SK-N-SH (cell line): ENCODE data around the gene ADGRG3. TPM values are rescaled to one million over a fixed set of nuclear protein-coding genes. Genes with fewer than 3 reads are reported as not detected.

Source experiments
- CTCF ChIA-PET: fragments of 300-600, 350-600 bp; formaldehyde crosslinking; extraction: SDS; loops from one replicate; lab custom pipeline; 2021; lab: Yijun Ruan, JAX
- POLR2A ChIA-PET: fragments of 350-600 bp; sonication (Branson Sonifier 250); formaldehyde crosslinking; extraction: SDS; loops from one replicate; lab custom pipeline; 2020; ENCODE audit warnings: antibody characterized with exemption, inconsistent platforms; lab: Yijun Ruan, JAX
- DNase-seq: peaks from one replicate; pipeline ENCODE4 v3.0.0; 2012
- H2AFZ ChIP-seq: fragments of 200-600 bp; sonication (generic); 2 replicates; pipeline ENCODE4 v1.8.1; 2016; ENCODE audit warnings: antibody characterized with exemption, mild to moderate bottlenecking, low read depth
- H3F3A ChIP-seq: fragments of 200-600 bp; sonication (generic); replicated peaks from 2 replicates; pipeline ENCODE3; 2016; ENCODE audit warnings: antibody characterized with exemption, mild to moderate bottlenecking; ENCODE audit not compliant: insufficient read depth
- H3K27ac ChIP-seq, 2 experiments: fragments of 200-500 bp in 1 of 2; fragments of 200-600 bp in 1 of 2; sonication (Bioruptor generic) in 1 of 2; sonication (generic), shearing (Covaris generic) in 1 of 2; 2 replicates each; pipeline versions ENCODE4 v1.5.1 to v1.6.1; 2014 to 2016; ENCODE audit warnings: low read depth in 2 of 2, inconsistent platforms in 1 of 2, low read length in 1 of 2, mild to moderate bottlenecking in 1 of 2, mixed read lengths in 1 of 2
- H3K27me3 ChIP-seq: fragments of 200-600 bp; sonication (generic), shearing (Covaris generic); 2 replicates; pipeline ENCODE4 v1.6.1; 2016; ENCODE audit warnings: mixed run types; ENCODE audit not compliant: insufficient read depth
- H3K36me3 ChIP-seq, 2 experiments: fragments of 200-500 bp in 1 of 2; fragments of 200-600 bp in 1 of 2; sonication (Bioruptor generic) in 1 of 2; sonication (generic) in 1 of 2; replicated peaks in 1 of 2; 2 replicates each; pipeline versions ENCODE3 to v1.5.1; 2014 to 2016; ENCODE audit warnings: low read length in 1 of 2, mild to moderate bottlenecking in 1 of 2; ENCODE audit not compliant: insufficient read depth in 2 of 2, control insufficient read depth in 1 of 2
- H3K4me1 ChIP-seq, 2 experiments: fragments of 200-500 bp in 1 of 2; fragments of 200-600 bp in 1 of 2; sonication (Bioruptor generic) in 1 of 2; sonication (generic), shearing (Covaris generic) in 1 of 2; 2 replicates each; pipeline versions ENCODE4 v1.5.1 to v1.6.1; 2014 to 2016; ENCODE audit warnings: low read depth in 1 of 2, low read length in 1 of 2, mixed run types in 1 of 2; ENCODE audit not compliant: insufficient read depth in 2 of 2, control insufficient read depth in 1 of 2
- H3K4me2 ChIP-seq: fragments of 200-600 bp; sonication (generic), shearing (Covaris generic); 2 replicates; pipeline ENCODE4 v1.6.1; 2017; ENCODE audit warnings: mixed run types
- H3K4me3 ChIP-seq, 2 experiments: fragments of 200-500 bp in 1 of 2; fragments of 200-600 bp in 1 of 2; sonication (Bioruptor generic) in 1 of 2; sonication (generic), shearing (Covaris generic) in 1 of 2; 2 replicates each; pipeline versions ENCODE4 v1.5.1 to v1.8.1; 2014 to 2016; ENCODE audit warnings: low read depth in 2 of 2, inconsistent platforms in 1 of 2, low read length in 1 of 2, mild to moderate bottlenecking in 1 of 2, mixed read lengths in 1 of 2, moderate library complexity in 1 of 2
- H3K79me2 ChIP-seq: fragments of 200-600 bp; sonication (generic); 2 replicates; pipeline ENCODE4 v1.8.1; 2017; ENCODE audit warnings: mild to moderate bottlenecking; ENCODE audit not compliant: insufficient read depth
- H3K9ac ChIP-seq: fragments of 200-600 bp; sonication (generic); 2 replicates; pipeline ENCODE4 v1.6.1; 2017; ENCODE audit warnings: mixed run types
- H3K9me2 ChIP-seq: fragments of 200-600 bp; sonication (generic); 2 replicates; pipeline ENCODE4 v1.6.1; 2017; ENCODE audit warnings: mixed run types
- H3K9me3 ChIP-seq: fragments of 200-600 bp; sonication (generic); 2 replicates; pipeline ENCODE4 v1.6.1; 2017; ENCODE audit warnings: mixed run types, mild to moderate bottlenecking, moderate library complexity
- H4K20me1 ChIP-seq: fragments of 200-600 bp; sonication (generic); 2 replicates; pipeline ENCODE4 v1.6.1; 2017; ENCODE audit warnings: mild to moderate bottlenecking, mixed run types; ENCODE audit not compliant: insufficient read depth
- CHD2 ChIP-seq: fragments of 150-350 bp; IDR thresholded peaks from 2 replicates; pipeline ENCODE4 v1.6.1; 2018; ENCODE audit warnings: low read length; ENCODE audit not compliant: partially characterized antibody
- GATA2 ChIP-seq: sonication (generic); formaldehyde crosslinking; IDR thresholded peaks from 2 replicates; pipeline ENCODE4 v1.5.0; 2020; ENCODE audit warnings: mild to moderate bottlenecking, missing genetic modification reagents
- MEF2A ChIP-seq: IDR thresholded peaks from 2 replicates; pipeline ENCODE4 v1.4.0; 2012; ENCODE audit warnings: low read depth, borderline replicate concordance
- MXI1 ChIP-seq: IDR thresholded peaks from 2 replicates; pipeline ENCODE4 v1.6.1; 2012; ENCODE audit warnings: mild to moderate bottlenecking, low read depth, low read length, improper control_type of control experiment
- NFIC ChIP-seq: IDR thresholded peaks from 2 replicates; pipeline ENCODE4 v1.4.0; 2012; ENCODE audit warnings: borderline replicate concordance
- POLR2AphosphoS5 ChIP-seq: IDR thresholded peaks from 2 replicates; pipeline ENCODE4 v1.6.1; 2012; ENCODE audit warnings: low read depth, low read length
- RFX5 ChIP-seq: IDR thresholded peaks from 2 replicates; pipeline ENCODE4 v1.6.1; 2012; ENCODE audit warnings: mild to moderate bottlenecking, improper control_type of control experiment, low read length
- SIN3A ChIP-seq: IDR thresholded peaks from 2 replicates; pipeline ENCODE4 v1.6.1; 2012; ENCODE audit warnings: low read depth, mild to moderate bottlenecking, low read length, moderate library complexity, borderline replicate concordance
- SMC3 ChIP-seq: IDR thresholded peaks from 2 replicates; pipeline ENCODE4 v1.6.1; 2012; ENCODE audit warnings: low read depth, low read length, improper control_type of control experiment
- YY1 ChIP-seq: IDR thresholded peaks from 2 replicates; pipeline ENCODE4 v1.4.0; 2012; ENCODE audit warnings: low read depth, mild to moderate bottlenecking
- WGBS: methylation state at CpG from one replicate; pipeline ENCODE4 v1.1.6; 2017; ENCODE audit warnings: low lambda C conversion rate; 5-methylcytosine and 5-hydroxymethylcytosine counted together
- polyA plus RNA-seq, 3 experiments: library from polyadenylated mRNA; depleted of rRNA; stranded (reverse); fragments of >200 nt; gene quantifications; 2 replicates each; pipeline ENCODE4 v1.2.3, GENCODE V29; 2012
- TF ChIP-seq, protein P1 (sequence below): fragments of 150-350 bp; IDR thresholded peaks from 2 replicates; pipeline ENCODE4 v1.6.1; 2017; ENCODE audit warnings: antibody characterized with exemption, low read length, low read depth, borderline replicate concordance
- TF ChIP-seq, protein P2 (sequence below): IDR thresholded peaks from 2 replicates; pipeline ENCODE4 v1.4.0; 2012; ENCODE audit warnings: low read depth, borderline replicate concordance
- TF ChIP-seq, protein P3 (sequence below): fragments of 150-350 bp; IDR thresholded peaks from 2 replicates; pipeline ENCODE4 v1.6.1; 2016; ENCODE audit warnings: mild to moderate bottlenecking, low read depth, low read length
- TF ChIP-seq, protein P4 (sequence below): fragments of 200-600 bp; sonication (generic); IDR thresholded peaks from 2 replicates; pipeline ENCODE4 v1.6.1; 2017; ENCODE audit warnings: antibody characterized with exemption, mild to moderate bottlenecking, moderate library complexity
- TF ChIP-seq, protein P5 (sequence below): IDR thresholded peaks from 2 replicates; pipeline ENCODE4; 2012

ADGRG3 gene
- polyA plus RNA-seq, 1 of the 3 experiments (the other 2 are of a cell fraction): not detected

DNA sequence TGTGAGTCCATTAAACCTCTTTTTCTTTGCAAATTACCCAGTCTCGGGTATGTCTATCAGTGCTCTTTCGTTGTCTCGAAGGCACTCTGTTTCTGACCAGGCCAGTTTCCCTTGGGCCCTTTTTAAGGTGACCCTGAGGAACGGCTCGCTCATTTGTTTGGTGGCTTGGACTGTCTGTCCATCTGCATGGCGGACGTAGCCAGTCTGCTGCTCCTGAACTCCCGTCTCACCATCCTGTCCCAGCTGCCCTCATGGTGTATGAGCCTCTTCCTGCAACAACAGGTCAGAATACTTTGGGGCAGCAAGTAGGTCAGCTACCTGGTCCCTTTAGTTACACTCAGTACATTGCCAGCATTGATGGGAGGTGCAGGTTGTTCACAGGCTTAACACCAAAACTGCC, 45.5 kb downstream of the ADGRG3 start:
- ChIA-PET POLR2A (no interaction called here), CTCF (interaction anchor here (0.9 kb wide), 1 partner anchor 137 kb away, joined by 5 read pairs; no protein-coding TSS in a partner anchor)
- H4K20me1 ChIP-seq: no peaks in the 10 kb centered on the region
- no peak overlapping the region for H3K9ac ChIP-seq
- TF ChIP-seq RFX5: no peak
- TF ChIP-seq NFIC: no peak
- TF ChIP-seq MEF2A: no peak
- no peaks in the 10 kb centered on the region for H3K79me2 ChIP-seq
- no peak overlapping the region for H3K4me3 ChIP-seq
- H3K4me1 ChIP-seq: no peaks in the 10 kb centered on the region; a peak in 1 of 4 replicates
- H3K4me2 ChIP-seq: no peak overlapping the region
- no peak for DNase-seq
- H3F3A ChIP-seq: no peaks in the 10 kb centered on the region
- H2AFZ ChIP-seq: no peak overlapping the region
- peaks cover 17% of the 10 kb centered on the region for H3K27me3 ChIP-seq
- no peaks in the 10 kb centered on the region for H3K36me3 ChIP-seq
- no peaks in the 10 kb centered on the region for H3K9me2 ChIP-seq
- H3K27ac ChIP-seq: no peak overlapping the region
- H3K9me3 ChIP-seq: no peaks in the 10 kb centered on the region
- 82% methylated on average over 8 of the region's 8 CpGs for WGBS

DNA sequence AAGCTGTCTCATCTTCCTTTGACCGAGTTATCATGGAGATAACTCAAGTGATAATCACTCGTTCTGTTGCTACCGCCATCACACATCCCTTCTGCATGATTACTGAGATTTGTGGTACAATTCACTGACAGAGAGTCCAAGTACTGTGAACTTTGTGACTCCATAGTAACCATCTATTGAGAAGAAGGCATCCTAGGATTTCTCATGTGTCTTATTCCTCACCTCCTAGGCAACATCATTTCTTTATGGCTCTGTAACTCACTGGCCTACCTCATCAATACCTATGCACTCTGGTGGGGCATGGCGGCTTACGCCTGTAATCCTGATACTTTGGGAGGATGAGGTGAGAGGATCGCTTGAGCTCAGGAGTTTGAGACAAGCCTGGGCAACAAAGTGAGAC, 45.9 kb downstream of the ADGRG3 start:
- ChIA-PET POLR2A (no interaction called here), CTCF (interaction anchor here (2.0 kb wide), 1 partner anchor 138 kb away, joined by 7 read pairs; no protein-coding TSS in a partner anchor)
- Histone ChIP-seq H3K79me2 (no peaks in the 10 kb centered on the region), H3F3A (no peaks in the 10 kb centered on the region), H3K27me3 (peaks cover 17% of the 10 kb centered on the region), H3K4me2 (no peak overlapping the region), H2AFZ (no peak overlapping the region), H3K9me3 (no peaks in the 10 kb centered on the region), H3K9me2 (no peaks in the 10 kb centered on the region), H3K36me3 (no peaks in the 10 kb centered on the region), H3K9ac (no peak overlapping the region), H4K20me1 (no peaks in the 10 kb centered on the region), H3K4me3 (no peak overlapping the region), H3K4me1 (no peaks in the 10 kb centered on the region; a peak in 1 of 4 replicates), H3K27ac (no peak overlapping the region)
- 82% methylated on average over 6 of the region's 6 CpGs for WGBS
- no peak for DNase-seq
- TF ChIP-seq YY1 (no peak), POLR2AphosphoS5 (no peak), MXI1 (no peak), CHD2 (no peak), NFIC (no peak), SIN3A (no peak), SMC3 (no peak), GATA2 (no peak)
- TF ChIP-seq, protein P1, sequence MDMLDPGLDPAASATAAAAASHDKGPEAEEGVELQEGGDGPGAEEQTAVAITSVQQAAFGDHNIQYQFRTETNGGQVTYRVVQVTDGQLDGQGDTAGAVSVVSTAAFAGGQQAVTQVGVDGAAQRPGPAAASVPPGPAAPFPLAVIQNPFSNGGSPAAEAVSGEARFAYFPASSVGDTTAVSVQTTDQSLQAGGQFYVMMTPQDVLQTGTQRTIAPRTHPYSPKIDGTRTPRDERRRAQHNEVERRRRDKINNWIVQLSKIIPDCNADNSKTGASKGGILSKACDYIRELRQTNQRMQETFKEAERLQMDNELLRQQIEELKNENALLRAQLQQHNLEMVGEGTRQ: no peak
- TF ChIP-seq, protein P2, sequence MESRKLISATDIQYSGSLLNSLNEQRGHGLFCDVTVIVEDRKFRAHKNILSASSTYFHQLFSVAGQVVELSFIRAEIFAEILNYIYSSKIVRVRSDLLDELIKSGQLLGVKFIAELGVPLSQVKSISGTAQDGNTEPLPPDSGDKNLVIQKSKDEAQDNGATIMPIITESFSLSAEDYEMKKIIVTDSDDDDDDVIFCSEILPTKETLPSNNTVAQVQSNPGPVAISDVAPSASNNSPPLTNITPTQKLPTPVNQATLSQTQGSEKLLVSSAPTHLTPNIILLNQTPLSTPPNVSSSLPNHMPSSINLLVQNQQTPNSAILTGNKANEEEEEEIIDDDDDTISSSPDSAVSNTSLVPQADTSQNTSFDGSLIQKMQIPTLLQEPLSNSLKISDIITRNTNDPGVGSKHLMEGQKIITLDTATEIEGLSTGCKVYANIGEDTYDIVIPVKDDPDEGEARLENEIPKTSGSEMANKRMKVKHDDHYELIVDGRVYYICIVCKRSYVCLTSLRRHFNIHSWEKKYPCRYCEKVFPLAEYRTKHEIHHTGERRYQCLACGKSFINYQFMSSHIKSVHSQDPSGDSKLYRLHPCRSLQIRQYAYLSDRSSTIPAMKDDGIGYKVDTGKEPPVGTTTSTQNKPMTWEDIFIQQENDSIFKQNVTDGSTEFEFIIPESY: no peak
- TF ChIP-seq, protein P3, sequence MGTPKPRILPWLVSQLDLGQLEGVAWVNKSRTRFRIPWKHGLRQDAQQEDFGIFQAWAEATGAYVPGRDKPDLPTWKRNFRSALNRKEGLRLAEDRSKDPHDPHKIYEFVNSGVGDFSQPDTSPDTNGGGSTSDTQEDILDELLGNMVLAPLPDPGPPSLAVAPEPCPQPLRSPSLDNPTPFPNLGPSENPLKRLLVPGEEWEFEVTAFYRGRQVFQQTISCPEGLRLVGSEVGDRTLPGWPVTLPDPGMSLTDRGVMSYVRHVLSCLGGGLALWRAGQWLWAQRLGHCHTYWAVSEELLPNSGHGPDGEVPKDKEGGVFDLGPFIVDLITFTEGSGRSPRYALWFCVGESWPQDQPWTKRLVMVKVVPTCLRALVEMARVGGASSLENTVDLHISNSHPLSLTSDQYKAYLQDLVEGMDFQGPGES: no peak
- TF ChIP-seq, protein P4, sequence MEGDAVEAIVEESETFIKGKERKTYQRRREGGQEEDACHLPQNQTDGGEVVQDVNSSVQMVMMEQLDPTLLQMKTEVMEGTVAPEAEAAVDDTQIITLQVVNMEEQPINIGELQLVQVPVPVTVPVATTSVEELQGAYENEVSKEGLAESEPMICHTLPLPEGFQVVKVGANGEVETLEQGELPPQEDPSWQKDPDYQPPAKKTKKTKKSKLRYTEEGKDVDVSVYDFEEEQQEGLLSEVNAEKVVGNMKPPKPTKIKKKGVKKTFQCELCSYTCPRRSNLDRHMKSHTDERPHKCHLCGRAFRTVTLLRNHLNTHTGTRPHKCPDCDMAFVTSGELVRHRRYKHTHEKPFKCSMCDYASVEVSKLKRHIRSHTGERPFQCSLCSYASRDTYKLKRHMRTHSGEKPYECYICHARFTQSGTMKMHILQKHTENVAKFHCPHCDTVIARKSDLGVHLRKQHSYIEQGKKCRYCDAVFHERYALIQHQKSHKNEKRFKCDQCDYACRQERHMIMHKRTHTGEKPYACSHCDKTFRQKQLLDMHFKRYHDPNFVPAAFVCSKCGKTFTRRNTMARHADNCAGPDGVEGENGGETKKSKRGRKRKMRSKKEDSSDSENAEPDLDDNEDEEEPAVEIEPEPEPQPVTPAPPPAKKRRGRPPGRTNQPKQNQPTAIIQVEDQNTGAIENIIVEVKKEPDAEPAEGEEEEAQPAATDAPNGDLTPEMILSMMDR: no peak
- TF ChIP-seq, protein P5, sequence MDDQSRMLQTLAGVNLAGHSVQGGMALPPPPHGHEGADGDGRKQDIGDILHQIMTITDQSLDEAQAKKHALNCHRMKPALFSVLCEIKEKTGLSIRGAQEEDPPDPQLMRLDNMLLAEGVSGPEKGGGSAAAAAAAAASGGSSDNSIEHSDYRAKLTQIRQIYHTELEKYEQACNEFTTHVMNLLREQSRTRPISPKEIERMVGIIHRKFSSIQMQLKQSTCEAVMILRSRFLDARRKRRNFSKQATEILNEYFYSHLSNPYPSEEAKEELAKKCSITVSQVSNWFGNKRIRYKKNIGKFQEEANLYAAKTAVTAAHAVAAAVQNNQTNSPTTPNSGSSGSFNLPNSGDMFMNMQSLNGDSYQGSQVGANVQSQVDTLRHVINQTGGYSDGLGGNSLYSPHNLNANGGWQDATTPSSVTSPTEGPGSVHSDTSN: no peak
